Kidney (tissue), 14 donors: ENCODE data around the gene KLK7. TPM values are rescaled to one million over a fixed set of nuclear protein-coding genes. Genes with fewer than 3 reads are reported as not detected.

Experiments
- DNase-seq, 5 donors: peaks; one replicate each; pipeline ENCODE4 v3.0.0-alpha.2; 2013 to 2020
- FAIRE-seq: peaks from 2 replicates; lab custom pipeline; 2012; peaks lifted over from hg19 to GRCh38; lab: Jason Lieb, UNC
- H3K27ac ChIP-seq, 2 donors: one replicate each; pipeline ENCODE4 v1.7.0; 2013; ENCODE audit warnings: low read depth in 2 of 2, low read length in 2 of 2, inconsistent platforms in 1 of 2
- H3K27me3 ChIP-seq: one replicate; pipeline ENCODE4 v1.7.1; 2013; ENCODE audit warnings: low read length, inconsistent platforms; ENCODE audit not compliant: control insufficient read depth, insufficient read depth
- H3K36me3 ChIP-seq, 3 donors: one replicate each; pipeline versions ENCODE4 v1.7.0 to v1.7.1; 2013; ENCODE audit warnings: low read length in 3 of 3, control low read depth in 1 of 3, inconsistent platforms in 1 of 3; ENCODE audit not compliant: insufficient read depth in 3 of 3, control insufficient read depth in 2 of 3
- H3K4me1 ChIP-seq, 3 donors: one replicate each; pipeline versions ENCODE4 v1.7.0 to v1.7.1; 2013; ENCODE audit warnings: low read length in 3 of 3, inconsistent platforms in 1 of 3, low read depth in 1 of 3; ENCODE audit not compliant: control insufficient read depth in 2 of 3, insufficient read depth in 2 of 3
- H3K4me3 ChIP-seq, 3 donors: one replicate each; pipeline versions ENCODE4 v1.7.0 to v1.8.1; 2013; ENCODE audit warnings: low read length in 3 of 3, control low read depth in 1 of 3, inconsistent platforms in 1 of 3
- H3K9ac ChIP-seq, 3 donors: one replicate each; pipeline versions ENCODE4 v1.7.0 to v1.7.1; 2013; ENCODE audit warnings: low read length in 3 of 3, control low read depth in 1 of 3, inconsistent platforms in 1 of 3
- H3K9me3 ChIP-seq, 3 donors: one replicate each; pipeline versions ENCODE4 v1.7.0 to v1.7.1; 2013; ENCODE audit warnings: low read length in 3 of 3, control low read depth in 1 of 3, inconsistent platforms in 1 of 3; ENCODE audit not compliant: control insufficient read depth in 2 of 3, insufficient read depth in 1 of 3
- intact Hi-C: fragments of 100-400 bp; cut with DNase I; formaldehyde crosslinking; loops from one replicate; pipeline ENCODE4 v1.11.1; 2022
- polyA plus RNA-seq: library from polyadenylated mRNA; stranded (reverse); fragments of 350-450 nt; fragmentation: Illumina TruSeq; extraction: RNeasy Lipid Tissue Mini Kit (QIAGEN cat#74804); gene quantifications from one replicate; pipeline ENCODE4 v1.2.3, GENCODE V29; 2014; ENCODE audit warnings: low read depth, low replicate concordance; ENCODE audit not compliant: insufficient read depth
- total RNA-seq: library from RNA; stranded (reverse); fragmentation: NEBNext Ultra II Directional; extraction: Animal tissue kit (Norgen Biotek cat#: 25700); gene quantifications from one replicate; pipeline ENCODE4 v1.2.1, GENCODE V29; 2021
- TF ChIP-seq, protein P1 (sequence below): IDR thresholded peaks from 3 replicates; pipeline ENCODE4 v1.5.1; 2012; ENCODE audit warnings: mild to moderate bottlenecking, moderate library complexity, borderline replicate concordance; ENCODE audit not compliant: insufficient read depth; ENCODE audit errors: extremely low read depth
- donor health status: control.
- donor health status: control.
- donor health status: control.
- donor health status: control.
- donor health status: control.
- donor health status: DM: yes; HTN: yes; CAD: no.
- donor health status: Normal renal cell carcinoma (clear cell type).

KLK7 gene
- total and polyA plus RNA-seq, 2 donors from 2014 or later: 1.0 to 22.5 TPM

- intact Hi-C loops: no loop called here
- Histone ChIP-seq H3K4me3 (no peak overlapping the region), H3K9me3 (no peaks in the 10 kb centered on the region), H3K27ac (no peak overlapping the region), H3K27me3 (no peaks in the 10 kb centered on the region), H3K4me1 (no peaks in the 10 kb centered on the region), H3K36me3 (no peaks in the 10 kb centered on the region), H3K9ac (no peak overlapping the region)
- DNase-seq (no peak), FAIRE-seq (no peak)
- TF ChIP-seq, protein P1, sequence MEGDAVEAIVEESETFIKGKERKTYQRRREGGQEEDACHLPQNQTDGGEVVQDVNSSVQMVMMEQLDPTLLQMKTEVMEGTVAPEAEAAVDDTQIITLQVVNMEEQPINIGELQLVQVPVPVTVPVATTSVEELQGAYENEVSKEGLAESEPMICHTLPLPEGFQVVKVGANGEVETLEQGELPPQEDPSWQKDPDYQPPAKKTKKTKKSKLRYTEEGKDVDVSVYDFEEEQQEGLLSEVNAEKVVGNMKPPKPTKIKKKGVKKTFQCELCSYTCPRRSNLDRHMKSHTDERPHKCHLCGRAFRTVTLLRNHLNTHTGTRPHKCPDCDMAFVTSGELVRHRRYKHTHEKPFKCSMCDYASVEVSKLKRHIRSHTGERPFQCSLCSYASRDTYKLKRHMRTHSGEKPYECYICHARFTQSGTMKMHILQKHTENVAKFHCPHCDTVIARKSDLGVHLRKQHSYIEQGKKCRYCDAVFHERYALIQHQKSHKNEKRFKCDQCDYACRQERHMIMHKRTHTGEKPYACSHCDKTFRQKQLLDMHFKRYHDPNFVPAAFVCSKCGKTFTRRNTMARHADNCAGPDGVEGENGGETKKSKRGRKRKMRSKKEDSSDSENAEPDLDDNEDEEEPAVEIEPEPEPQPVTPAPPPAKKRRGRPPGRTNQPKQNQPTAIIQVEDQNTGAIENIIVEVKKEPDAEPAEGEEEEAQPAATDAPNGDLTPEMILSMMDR: no peak
These were observed 46.9 kb upstream of the KLK7 start for GRCh38 chr19:51030631-51031030.

DNA sequence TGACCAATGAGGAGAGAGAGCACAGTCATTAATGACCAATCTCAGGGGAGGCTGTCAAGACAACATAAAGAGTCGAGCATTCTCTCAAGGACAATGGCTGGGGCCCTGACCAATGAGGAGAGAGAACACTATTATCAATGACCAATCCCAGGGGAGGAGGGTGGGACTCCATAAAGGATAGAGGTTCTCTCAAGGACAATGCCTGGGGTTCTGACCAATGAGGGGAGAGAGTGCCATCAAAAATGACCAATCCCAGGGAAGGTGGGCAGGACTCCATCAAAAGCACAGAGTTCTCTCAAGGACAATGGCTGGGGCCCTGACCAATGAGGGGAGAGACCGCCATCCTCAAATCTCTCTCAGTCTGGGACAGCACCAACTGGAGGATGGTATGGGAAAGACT is 46.0 kb upstream of the KLK7 start:
- intact Hi-C loops: no loop called here
- FAIRE-seq: no peak

DNA sequence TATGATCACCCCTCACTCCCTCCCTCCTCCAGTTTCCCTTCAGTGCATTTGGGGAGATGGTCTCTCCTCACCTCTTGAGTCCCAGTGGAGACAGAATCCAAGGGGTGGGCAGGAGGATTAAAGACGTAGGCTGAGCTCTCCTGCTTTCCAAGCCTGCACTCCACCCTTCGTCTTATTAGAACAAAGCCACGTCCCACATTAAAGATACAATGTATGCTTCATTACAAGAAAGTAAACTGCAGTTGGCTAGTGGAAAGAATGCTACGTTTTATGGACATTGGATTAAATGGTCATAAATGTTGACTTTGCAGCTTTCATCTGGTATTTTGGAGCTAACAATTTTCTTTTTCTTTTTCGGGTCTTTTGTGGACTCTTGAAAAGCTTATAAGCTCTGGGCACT is 44.2 kb upstream of the KLK7 start:
- no peaks in the 10 kb centered on the region for H3K27me3 ChIP-seq

More for the DNA sequence above, 46.0 kb upstream of the KLK7 start:
- Histone ChIP-seq H3K9me3 (no peaks in the 10 kb centered on the region), H3K4me3 (no peak overlapping the region), H3K27ac (no peak overlapping the region), H3K36me3 (no peaks in the 10 kb centered on the region), H3K9ac (no peak overlapping the region), H3K27me3 (no peaks in the 10 kb centered on the region), H3K4me1 (no peaks in the 10 kb centered on the region)
- DNase-seq: no peak
- TF ChIP-seq, protein P1: no peak

More for the DNA sequence above, 44.2 kb upstream of the KLK7 start:
- Histone ChIP-seq H3K9ac (no peak overlapping the region), H3K36me3 (no peaks in the 10 kb centered on the region), H3K4me3 (no peak overlapping the region), H3K9me3 (no peaks in the 10 kb centered on the region), H3K27ac (no peak overlapping the region), H3K4me1 (no peaks in the 10 kb centered on the region)
- FAIRE-seq (no peak), DNase-seq (peak in 1 of 5 donors; percentile 32)
- TF ChIP-seq, protein P1: no peak
- intact Hi-C loops: no loop called here
